ENCODE data around the gene CCDC180.
"Not testable (repeated sequence)": the region's sequence is repeated elsewhere in the genome, so short reads cannot be mapped to it uniquely, and the experiment has no call there.

CCDC180 gene

GRCh38 chr9:97310896-97311295 is 3.4 kb downstream of the CCDC180 start:
- no peak for DNase-seq (ENCODE audit: low read depth in 2 of 2)

GRCh38 chr9:97311798-97312500 is 4.5 kb downstream of the CCDC180 start:
- DNase-seq (ENCODE audit: low read depth in 2 of 2), result no peak

- DNase-seq (ENCODE audit: low read depth in 2 of 2), result no peak
These were observed 5.1 kb downstream of the CCDC180 start for GRCh38 chr9:97312556-97312955.

GRCh38 chr9:97313243-97313642 is 5.8 kb downstream of the CCDC180 start:
- DNase-seq (ENCODE audit: low read depth in 2 of 2), result no peak

GRCh38 chr9:97313746-97314145 is 6.3 kb downstream of the CCDC180 start:
- no peak for DNase-seq (ENCODE audit: low read depth in 2 of 2)

- no peak for DNase-seq (ENCODE audit: low read depth in 2 of 2)
These were observed 7.0 kb downstream of the CCDC180 start for GRCh38 chr9:97314503-97314902.

- no peak for DNase-seq (ENCODE audit: low read depth in 2 of 2)
These were observed 8.1 kb downstream of the CCDC180 start for GRCh38 chr9:97315550-97315949.

GRCh38 chr9:97316904-97317303 is 9.4 kb downstream of the CCDC180 start:
- DNase-seq (ENCODE audit: low read depth in 2 of 2), result no peak

- no peak for DNase-seq (ENCODE audit: low read depth in 2 of 2)
These were observed 11.0 kb downstream of the CCDC180 start for GRCh38 chr9:97318433-97318832.

GRCh38 chr9:97319395-97319794 is 11.9 kb downstream of the CCDC180 start:
- DNase-seq (ENCODE audit: low read depth in 2 of 2), result no peak

GRCh38 chr9:97320080-97320642 is 12.7 kb downstream of the CCDC180 start:
- DNase-seq (ENCODE audit: low read depth in 2 of 2), result no peak

GRCh38 chr9:97321251-97321650 is 13.8 kb downstream of the CCDC180 start:
- DNase-seq (ENCODE audit: low read depth in 2 of 2), result no peak

- DNase-seq (ENCODE audit: low read depth in 2 of 2), result no peak
These were observed 14.2 kb downstream of the CCDC180 start for GRCh38 chr9:97321691-97322090.

GRCh38 chr9:97322105-97322504 is 14.6 kb downstream of the CCDC180 start:
- no peak for DNase-seq (ENCODE audit: low read depth in 2 of 2)

- DNase-seq (ENCODE audit: low read depth in 2 of 2), result no peak
These were observed 17.5 kb downstream of the CCDC180 start for GRCh38 chr9:97324954-97325353.

- DNase-seq (ENCODE audit: low read depth in 2 of 2), result no peak
These were observed 20.1 kb downstream of the CCDC180 start for GRCh38 chr9:97327562-97327961.

- no peak for DNase-seq (ENCODE audit: low read depth in 2 of 2)
These were observed 25.5 kb downstream of the CCDC180 start for GRCh38 chr9:97332993-97333392.

GRCh38 chr9:97335622-97336021 is 28.2 kb downstream of the CCDC180 start:
- DNase-seq (ENCODE audit: low read depth in 2 of 2), result not testable (repeated sequence)

GRCh38 chr9:97348871-97349270 is 41.4 kb downstream of the CCDC180 start:
- no peak for DNase-seq (ENCODE audit: low read depth in 2 of 2)

- DNase-seq (ENCODE audit: low read depth in 2 of 2), result no peak
These were observed 41.9 kb downstream of the CCDC180 start for GRCh38 chr9:97349400-97349799.

- DNase-seq (ENCODE audit: low read depth in 2 of 2), result no peak
These were observed 47.2 kb downstream of the CCDC180 start for GRCh38 chr9:97354637-97355036.

- DNase-seq (ENCODE audit: low read depth in 2 of 2), result no peak
These were observed 49.6 kb downstream of the CCDC180 start for GRCh38 chr9:97357056-97357455.
